Measurements from ENCODE around the gene ZNF273.
"Not testable (repeated sequence)": the region's sequence is repeated elsewhere in the genome, so short reads cannot be mapped to it uniquely, and the experiment has no call there.

ZNF273 gene

DNA sequence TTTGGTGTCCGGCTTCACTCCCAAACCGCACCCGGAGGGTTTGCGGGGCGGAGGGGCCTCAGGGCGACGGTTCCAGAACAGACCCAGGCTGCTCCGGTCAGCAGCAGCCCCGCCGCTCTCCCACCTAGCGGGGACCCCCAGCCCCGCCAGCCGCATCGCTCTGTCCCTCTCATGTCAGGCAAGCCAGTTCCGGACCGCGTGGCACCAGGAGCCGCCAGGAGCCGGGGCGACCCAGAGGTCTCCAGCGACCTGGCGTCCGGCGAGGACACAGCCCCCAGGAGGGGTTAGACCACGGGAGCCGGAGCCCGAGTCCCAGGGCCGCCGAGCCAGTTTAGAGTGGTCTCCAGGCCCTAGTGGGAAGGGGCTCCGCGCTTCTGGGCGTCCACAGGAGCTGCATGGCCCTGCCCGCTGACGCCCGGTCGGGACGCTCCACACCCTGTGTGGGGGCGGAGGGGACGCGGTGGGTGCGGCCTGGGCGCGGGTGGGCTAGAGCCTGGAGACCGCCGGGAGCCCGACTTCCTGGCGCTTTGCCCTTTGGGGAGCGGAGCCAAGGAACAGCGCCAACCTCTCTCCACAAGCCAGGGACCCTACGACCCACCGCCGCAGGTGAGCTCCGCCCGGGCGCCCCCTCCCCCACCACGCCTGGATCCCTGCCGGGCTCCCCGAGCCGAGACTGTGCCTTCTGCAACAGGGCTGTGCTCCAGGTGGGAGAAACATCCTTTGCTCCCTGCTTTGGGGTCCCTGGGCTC, 44.4 kb downstream of the ZNF273 start:
- DNase-seq = no peak

DNA sequence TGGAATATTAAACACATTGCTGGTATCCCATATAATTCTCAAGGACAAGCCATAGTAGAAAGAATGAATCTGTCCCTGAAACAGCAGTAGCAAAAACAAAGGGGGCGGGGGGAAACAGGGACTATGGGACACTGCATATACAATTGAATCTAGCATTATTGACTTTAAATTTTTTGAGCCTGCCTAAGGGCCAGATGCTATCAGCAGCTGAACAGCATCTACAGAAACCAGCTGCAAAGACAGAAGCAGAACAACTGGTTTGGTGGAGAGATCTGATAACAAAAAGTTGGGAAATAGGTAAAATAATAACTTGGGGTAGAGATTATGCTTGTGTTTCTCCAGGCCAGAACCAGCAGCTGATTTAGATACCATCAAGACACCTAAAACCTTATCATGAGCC, 45.7 kb downstream of the ZNF273 start:
- DNase-seq = not testable (repeated sequence)

DNA sequence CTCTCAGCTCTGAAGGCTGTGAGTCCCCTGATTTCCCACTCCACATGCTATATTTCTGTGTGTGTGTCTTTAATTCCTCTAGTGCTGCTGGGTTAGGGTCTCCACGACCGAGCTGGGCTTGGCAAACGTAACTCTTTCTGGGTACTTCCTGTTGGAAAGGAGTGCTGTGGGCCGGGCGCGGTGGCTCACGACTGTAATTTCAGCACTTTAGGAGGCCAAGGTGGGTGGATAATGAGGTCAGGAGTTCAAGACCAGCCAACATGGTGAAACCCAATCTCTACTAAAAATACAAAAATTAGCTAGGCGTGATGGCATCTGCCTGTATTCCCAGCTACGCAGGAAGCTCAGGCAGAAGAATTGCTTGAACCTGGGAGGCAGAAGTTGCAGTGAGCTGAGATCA, 47.6 kb downstream of the ZNF273 start:
- DNase-seq = not testable (repeated sequence)

- peak; percentile 12 for DNase-seq
These were observed 48.3 kb downstream of the ZNF273 start for GRCh38 chr7:64951250-64951848.

- DNase-seq = no peak
These were observed 56.1 kb downstream of the ZNF273 start for GRCh38 chr7:64959072-64959747.

DNA sequence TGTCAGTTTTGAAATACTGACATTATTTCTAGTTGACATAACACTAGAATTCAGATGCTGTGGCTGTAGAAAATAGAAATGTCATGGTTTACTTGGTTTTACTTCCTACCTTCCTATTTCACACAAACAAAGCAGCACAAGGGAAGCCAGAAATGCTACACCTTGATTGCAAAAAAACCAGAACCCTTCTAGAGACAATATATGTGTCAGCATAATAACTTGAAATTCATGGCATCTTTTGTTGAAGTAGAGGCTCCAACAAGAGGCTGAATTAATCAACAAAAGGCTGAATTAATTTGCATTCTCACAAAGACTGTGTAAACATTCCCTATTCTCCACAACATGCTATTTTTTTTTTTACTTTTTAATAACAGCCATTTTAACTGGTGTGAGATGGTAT, 62.5 kb downstream of the ZNF273 start:
- no peak for DNase-seq

DNA sequence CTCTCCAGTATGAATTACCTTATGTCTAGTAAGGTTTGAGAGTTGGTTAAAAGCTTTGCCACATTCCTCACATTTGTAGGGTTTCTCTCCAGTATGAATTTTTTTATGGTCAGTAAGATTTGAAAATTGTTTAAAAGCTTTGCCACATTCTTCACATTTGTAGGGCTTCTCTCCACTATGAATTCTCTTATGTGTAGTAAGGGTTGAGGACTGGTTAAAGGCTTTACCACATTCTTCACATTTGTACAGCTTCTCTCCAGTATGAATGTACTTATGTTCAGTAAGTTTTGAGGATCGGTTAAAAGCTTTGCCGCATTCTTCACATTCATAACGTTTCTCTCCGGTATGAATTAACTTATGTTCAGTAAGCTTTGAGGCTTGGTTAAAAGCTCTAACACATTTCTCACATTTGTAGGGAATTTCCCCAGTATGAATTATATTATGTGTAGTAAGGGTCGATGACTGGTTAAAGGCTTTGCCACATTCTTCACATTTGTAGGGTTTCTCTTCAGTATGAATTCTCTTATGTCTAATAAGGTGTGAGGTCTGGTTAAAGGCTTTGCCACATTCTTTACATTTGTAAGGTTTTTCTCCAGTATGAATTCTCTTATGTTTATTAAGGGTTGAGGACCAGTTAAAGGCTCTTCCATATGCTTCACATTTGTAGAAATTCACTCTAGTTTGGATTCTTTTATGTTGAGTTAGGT, 75.6 kb downstream of the ZNF273 start:
- DNase-seq = no peak
